ENCODE results near the gene EIF2S1. TPM values are rescaled to one million over a fixed set of nuclear protein-coding genes. Genes with fewer than 3 reads are reported as not detected.

The EIF2S1 gene
- total and polyA plus RNA-seq, 2 of the 13 experiments (the other 11 are each of a cell fraction or from before 2014, with no cell fraction given) = 49.1 to 246 TPM

DNA sequence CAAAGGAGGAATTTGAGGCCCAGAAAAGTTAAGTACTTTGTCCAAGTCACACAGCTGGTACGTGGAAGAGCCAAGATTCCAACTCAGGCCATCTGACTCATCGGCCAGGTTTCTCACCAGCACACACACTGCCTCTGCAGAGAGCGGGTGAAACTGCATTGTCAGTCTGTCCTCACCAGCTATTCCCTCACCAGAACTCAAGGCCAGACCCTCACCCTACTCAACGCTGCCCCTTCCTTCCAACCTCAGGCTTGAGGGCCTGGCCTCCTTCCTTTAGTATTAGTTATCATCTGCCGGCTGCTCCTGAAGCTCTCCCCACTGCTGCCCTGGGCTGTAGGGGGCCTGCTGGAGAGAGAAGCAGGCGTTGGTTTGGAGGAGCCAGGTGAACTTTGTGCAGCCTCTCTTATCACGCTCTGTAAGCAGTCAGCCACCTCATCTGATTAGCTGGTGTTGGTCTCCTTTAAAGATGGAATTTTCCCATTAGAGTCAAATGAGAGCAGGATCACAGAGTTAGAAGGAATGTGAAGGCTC, 68.4 kb downstream of the EIF2S1 start (continued):
- no peak for TF ChIP-seq SETDB1 (CRISPR knock-in tag; IDR thresholded peaks at IDR 0.05; ENCODE audit: borderline replicate concordance)
- no peak for TF ChIP-seq HDAC6 (IDR thresholded peaks at IDR 0.05; ENCODE audit: low read depth, low read length)
- TF ChIP-seq ARNTL (CRISPR knock-in tag; IDR thresholded peaks at IDR 0.05) = no peak
- TF ChIP-seq ZNF569 (CRISPR knock-in tag; IDR thresholded peaks at IDR 0.05; ENCODE audit: borderline replicate concordance) = no peak
- no peak for TF ChIP-seq PAX8 (CRISPR knock-in tag; IDR thresholded peaks at IDR 0.05; ENCODE audit: borderline replicate concordance)
- TF ChIP-seq, protein P1, sequence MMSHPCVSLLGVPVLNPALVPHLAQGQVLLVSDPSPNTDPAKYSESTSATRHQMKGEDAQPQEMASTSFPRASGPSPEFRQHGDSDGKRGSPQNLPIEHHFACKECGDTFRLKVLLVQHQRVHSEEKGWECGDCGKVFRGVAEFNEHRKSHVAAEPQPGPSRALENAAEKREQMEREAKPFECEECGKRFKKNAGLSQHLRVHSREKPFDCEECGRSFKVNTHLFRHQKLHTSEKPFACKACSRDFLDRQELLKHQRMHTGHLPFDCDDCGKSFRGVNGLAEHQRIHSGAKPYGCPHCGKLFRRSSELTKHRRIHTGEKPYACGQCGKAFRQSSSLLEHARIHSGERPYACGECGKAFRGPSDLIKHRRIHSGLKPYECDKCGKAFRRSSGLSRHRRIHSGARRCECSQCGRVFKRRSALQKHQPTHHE (CRISPR knock-in tag; IDR thresholded peaks at IDR 0.05; ENCODE audit: borderline replicate concordance) = no peak
- no peak for TF ChIP-seq ZNF441 (CRISPR knock-in tag; IDR thresholded peaks at IDR 0.05; ENCODE audit: borderline replicate concordance)
- no peak for TF ChIP-seq GPN1 (CRISPR knock-in tag; IDR thresholded peaks at IDR 0.05; ENCODE audit: borderline replicate concordance)
- no peak for TF ChIP-seq MIER3 (CRISPR knock-in tag; IDR thresholded peaks at IDR 0.05; ENCODE audit: borderline replicate concordance)
- TF ChIP-seq, protein P2, sequence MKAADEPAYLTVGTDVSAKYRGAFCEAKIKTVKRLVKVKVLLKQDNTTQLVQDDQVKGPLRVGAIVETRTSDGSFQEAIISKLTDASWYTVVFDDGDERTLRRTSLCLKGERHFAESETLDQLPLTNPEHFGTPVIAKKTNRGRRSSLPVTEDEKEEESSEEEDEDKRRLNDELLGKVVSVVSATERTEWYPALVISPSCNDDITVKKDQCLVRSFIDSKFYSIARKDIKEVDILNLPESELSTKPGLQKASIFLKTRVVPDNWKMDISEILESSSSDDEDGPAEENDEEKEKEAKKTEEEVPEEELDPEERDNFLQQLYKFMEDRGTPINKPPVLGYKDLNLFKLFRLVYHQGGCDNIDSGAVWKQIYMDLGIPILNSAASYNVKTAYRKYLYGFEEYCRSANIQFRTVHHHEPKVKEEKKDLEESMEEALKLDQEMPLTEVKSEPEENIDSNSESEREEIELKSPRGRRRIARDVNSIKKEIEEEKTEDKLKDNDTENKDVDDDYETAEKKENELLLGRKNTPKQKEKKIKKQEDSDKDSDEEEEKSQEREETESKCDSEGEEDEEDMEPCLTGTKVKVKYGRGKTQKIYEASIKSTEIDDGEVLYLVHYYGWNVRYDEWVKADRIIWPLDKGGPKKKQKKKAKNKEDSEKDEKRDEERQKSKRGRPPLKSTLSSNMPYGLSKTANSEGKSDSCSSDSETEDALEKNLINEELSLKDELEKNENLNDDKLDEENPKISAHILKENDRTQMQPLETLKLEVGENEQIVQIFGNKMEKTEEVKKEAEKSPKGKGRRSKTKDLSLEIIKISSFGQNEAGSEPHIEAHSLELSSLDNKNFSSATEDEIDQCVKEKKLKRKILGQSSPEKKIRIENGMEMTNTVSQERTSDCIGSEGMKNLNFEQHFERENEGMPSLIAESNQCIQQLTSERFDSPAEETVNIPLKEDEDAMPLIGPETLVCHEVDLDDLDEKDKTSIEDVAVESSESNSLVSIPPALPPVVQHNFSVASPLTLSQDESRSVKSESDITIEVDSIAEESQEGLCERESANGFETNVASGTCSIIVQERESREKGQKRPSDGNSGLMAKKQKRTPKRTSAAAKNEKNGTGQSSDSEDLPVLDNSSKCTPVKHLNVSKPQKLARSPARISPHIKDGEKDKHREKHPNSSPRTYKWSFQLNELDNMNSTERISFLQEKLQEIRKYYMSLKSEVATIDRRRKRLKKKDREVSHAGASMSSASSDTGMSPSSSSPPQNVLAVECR (CRISPR knock-in tag; IDR thresholded peaks at IDR 0.05; ENCODE audit: borderline replicate concordance) = no peak; the same call in 1 of the 2 replicates
- no peak for TF ChIP-seq YY1 (IDR thresholded peaks at IDR 0.05; ENCODE audit: insufficient read depth, insufficient replicate concordance, low read depth, low read length)
- no peak for TF ChIP-seq ZSCAN22 (CRISPR knock-in tag; IDR thresholded peaks at IDR 0.05)
- TF ChIP-seq, protein P3, sequence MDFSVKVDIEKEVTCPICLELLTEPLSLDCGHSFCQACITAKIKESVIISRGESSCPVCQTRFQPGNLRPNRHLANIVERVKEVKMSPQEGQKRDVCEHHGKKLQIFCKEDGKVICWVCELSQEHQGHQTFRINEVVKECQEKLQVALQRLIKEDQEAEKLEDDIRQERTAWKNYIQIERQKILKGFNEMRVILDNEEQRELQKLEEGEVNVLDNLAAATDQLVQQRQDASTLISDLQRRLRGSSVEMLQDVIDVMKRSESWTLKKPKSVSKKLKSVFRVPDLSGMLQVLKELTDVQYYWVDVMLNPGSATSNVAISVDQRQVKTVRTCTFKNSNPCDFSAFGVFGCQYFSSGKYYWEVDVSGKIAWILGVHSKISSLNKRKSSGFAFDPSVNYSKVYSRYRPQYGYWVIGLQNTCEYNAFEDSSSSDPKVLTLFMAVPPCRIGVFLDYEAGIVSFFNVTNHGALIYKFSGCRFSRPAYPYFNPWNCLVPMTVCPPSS (IDR thresholded peaks at IDR 0.05) = no peak
- no peak for TF ChIP-seq HOXA7 (CRISPR knock-in tag; IDR thresholded peaks at IDR 0.05)
- no peak for TF ChIP-seq SP140L (CRISPR knock-in tag; IDR thresholded peaks at IDR 0.05; ENCODE audit: borderline replicate concordance)
- no peak for TF ChIP-seq KDM6A (CRISPR knock-in tag; IDR thresholded peaks at IDR 0.05; ENCODE audit: low read depth)
- no peak for TF ChIP-seq PAWR (CRISPR knock-in tag; IDR thresholded peaks at IDR 0.05; ENCODE audit: borderline replicate concordance)
- no peak for TF ChIP-seq GTF3A (CRISPR knock-in tag; conservative IDR thresholded peaks at IDR 0.05)
- no peak for TF ChIP-seq ZNF343 (CRISPR knock-in tag; IDR thresholded peaks at IDR 0.05)
- peak; percentile 66 for TF ChIP-seq TBX2 (CRISPR knock-in tag; IDR thresholded peaks at IDR 0.05; ENCODE audit: borderline replicate concordance)
- no peak for TF ChIP-seq SNAI1 (CRISPR knock-in tag; IDR thresholded peaks at IDR 0.05; ENCODE audit: borderline replicate concordance)
- TF ChIP-seq, protein P4, sequence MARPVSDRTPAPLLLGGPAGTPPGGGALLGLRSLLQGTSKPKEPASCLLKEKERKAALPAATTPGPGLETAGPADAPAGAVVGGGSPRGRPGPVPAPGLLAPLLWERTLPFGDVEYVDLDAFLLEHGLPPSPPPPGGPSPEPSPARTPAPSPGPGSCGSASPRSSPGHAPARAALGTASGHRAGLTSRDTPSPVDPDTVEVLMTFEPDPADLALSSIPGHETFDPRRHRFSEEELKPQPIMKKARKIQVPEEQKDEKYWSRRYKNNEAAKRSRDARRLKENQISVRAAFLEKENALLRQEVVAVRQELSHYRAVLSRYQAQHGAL (CRISPR knock-in tag; IDR thresholded peaks at IDR 0.05; ENCODE audit: not compliant biosample characterization) = no peak
- TF ChIP-seq TCF12 (IDR thresholded peaks at IDR 0.05) = no peak
- TF ChIP-seq TCF12 (CRISPR knock-in tag; IDR thresholded peaks at IDR 0.05) = no peak
